ENCODE data around the gene MPHOSPH9.

The MPHOSPH9 gene

DNA sequence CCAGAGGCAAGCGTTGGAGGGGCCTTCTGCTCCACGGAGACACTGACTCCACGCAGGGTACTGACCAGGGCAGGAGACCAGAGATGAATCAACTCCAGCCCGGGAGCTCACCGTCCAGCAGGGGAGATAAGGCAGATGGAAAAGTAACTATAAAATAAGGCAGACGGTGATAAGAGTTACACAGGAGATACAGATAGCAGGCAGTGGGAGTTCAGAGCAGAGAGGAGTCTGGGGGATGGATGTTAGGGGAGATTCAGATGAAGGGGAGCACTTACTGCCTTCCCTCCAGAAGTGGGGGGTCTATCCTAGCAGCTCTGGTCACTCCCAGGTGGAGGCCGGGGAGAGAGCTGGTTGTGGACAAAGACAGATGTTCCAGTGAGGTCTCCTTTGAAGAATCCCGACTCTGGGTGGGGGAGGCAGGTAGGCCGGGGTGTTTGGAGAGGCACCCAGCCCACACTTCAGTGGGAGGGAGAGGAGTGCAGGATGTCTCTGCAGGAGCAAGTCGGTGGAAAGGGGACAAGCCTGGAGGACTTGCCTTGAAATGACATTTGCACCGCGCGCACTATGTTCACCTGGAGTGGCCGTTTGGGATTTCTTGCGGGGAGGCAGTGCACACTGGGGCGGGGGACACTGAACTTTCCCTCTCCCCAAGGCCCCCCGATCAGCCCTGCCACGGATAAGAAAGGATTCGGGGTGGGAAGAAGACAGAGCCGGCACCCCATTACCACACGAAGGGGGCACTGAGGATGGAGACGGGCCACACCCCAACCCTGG is 83.3 kb downstream of the MPHOSPH9 start:
- no peak for DNase-seq (ENCODE audit: low read depth)
- TF ChIP-seq, protein P1, sequence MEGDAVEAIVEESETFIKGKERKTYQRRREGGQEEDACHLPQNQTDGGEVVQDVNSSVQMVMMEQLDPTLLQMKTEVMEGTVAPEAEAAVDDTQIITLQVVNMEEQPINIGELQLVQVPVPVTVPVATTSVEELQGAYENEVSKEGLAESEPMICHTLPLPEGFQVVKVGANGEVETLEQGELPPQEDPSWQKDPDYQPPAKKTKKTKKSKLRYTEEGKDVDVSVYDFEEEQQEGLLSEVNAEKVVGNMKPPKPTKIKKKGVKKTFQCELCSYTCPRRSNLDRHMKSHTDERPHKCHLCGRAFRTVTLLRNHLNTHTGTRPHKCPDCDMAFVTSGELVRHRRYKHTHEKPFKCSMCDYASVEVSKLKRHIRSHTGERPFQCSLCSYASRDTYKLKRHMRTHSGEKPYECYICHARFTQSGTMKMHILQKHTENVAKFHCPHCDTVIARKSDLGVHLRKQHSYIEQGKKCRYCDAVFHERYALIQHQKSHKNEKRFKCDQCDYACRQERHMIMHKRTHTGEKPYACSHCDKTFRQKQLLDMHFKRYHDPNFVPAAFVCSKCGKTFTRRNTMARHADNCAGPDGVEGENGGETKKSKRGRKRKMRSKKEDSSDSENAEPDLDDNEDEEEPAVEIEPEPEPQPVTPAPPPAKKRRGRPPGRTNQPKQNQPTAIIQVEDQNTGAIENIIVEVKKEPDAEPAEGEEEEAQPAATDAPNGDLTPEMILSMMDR (IDR thresholded peaks at IDR 0.05; ENCODE audit: low read depth, low read length, missing control alignments), result no peak
- H3K4me3 ChIP-seq (ENCODE audit: low read depth, low read length), result peak overlapping the region; percentile 46

DNA sequence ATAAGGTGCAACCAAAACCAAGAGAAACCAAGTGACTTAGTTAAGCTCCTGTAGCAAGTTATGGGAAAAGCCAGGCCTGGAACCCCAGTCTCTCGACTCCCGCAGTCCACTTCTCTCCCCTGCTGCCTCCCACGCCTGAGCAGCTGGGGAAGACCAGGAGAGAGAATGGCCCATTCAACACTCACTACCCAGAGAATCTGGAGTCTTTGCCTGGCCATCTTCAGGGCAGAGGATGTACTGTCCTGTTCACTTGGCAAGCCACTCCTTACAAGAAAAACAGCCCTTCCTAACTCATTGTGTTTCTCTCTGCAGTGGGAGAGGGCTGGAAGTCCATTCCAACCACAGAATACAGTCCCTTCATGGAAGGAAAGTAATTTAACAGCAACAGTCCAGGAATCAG is 83.9 kb downstream of the MPHOSPH9 start:
- TF ChIP-seq, protein P1 (IDR thresholded peaks at IDR 0.05; ENCODE audit: low read depth, low read length, missing control alignments), result no peak
- H3K4me3 ChIP-seq (ENCODE audit: low read depth, low read length), result no peak overlapping the region
- no peak for DNase-seq (ENCODE audit: low read depth)

DNA sequence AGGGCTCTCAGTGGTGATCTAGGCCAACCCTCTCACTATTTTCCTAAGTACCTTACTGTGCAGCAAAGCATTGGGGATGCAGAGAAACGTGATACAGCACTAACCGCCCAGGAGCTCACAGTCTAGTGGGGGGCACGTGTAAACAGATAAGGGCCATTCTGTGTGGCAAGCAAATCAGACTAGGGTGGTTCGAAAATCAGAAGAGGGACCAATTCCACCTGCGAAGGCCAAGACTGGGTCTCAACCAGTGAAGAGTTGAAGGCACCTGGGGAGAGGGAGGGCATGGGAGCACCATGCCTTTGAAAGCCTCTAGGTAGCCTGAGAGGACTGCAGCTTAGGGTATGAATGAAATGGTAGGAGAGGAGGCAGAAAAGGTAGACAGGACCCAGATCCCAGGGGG is 84.3 kb downstream of the MPHOSPH9 start:
- DNase-seq (ENCODE audit: low read depth), result no peak
- H3K4me3 ChIP-seq (ENCODE audit: low read depth, low read length), result no peak overlapping the region
- TF ChIP-seq, protein P1 (IDR thresholded peaks at IDR 0.05; ENCODE audit: low read depth, low read length, missing control alignments), result no peak

DNA sequence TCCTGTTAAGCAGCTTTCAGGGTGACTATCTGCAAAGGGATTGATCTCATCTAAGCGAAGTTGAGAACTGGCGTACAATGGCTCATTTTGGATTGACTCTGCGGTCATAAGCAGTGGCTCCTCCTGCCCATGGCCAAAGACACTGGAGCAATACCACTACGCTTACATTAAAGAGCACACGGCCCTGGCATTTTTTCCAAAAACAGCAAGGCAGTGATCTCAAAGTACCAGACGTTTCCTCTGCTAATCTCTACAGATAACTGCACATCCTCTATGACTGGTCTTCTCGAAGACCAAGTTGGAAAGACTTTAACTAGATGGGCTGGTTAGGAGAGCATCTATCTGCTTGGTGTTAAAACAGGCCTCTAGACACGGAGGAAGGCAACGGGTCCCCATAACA is 84.7 kb downstream of the MPHOSPH9 start:
- no peak overlapping the region for H3K4me3 ChIP-seq (ENCODE audit: low read depth, low read length)
- TF ChIP-seq, protein P1 (IDR thresholded peaks at IDR 0.05; ENCODE audit: low read depth, low read length, missing control alignments), result no peak
- DNase-seq (ENCODE audit: low read depth), result no peak

DNA sequence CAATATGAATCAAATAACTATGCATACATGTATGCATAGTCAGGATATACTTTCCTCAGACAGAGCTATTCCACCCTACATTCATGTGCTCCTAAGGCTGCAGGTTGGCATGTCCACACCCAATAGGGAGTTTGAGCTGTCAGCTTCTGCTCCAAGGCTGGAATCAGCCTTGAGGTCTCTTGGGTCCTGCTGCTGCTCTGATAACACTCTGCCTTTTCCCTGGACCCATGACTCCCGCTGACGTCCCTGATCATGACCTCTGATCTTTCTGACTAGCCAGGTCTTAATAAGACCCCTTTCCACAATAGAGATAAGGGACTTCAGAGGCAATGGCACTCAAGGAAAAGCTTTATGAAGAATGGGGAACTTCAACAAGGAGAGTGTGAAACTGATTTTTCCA is 87.7 kb downstream of the MPHOSPH9 start:
- H3K4me3 ChIP-seq (ENCODE audit: low read depth, low read length), result no peak overlapping the region
- TF ChIP-seq, protein P1 (IDR thresholded peaks at IDR 0.05; ENCODE audit: low read depth, low read length, missing control alignments), result no peak
- no peak for DNase-seq (ENCODE audit: low read depth)

DNA sequence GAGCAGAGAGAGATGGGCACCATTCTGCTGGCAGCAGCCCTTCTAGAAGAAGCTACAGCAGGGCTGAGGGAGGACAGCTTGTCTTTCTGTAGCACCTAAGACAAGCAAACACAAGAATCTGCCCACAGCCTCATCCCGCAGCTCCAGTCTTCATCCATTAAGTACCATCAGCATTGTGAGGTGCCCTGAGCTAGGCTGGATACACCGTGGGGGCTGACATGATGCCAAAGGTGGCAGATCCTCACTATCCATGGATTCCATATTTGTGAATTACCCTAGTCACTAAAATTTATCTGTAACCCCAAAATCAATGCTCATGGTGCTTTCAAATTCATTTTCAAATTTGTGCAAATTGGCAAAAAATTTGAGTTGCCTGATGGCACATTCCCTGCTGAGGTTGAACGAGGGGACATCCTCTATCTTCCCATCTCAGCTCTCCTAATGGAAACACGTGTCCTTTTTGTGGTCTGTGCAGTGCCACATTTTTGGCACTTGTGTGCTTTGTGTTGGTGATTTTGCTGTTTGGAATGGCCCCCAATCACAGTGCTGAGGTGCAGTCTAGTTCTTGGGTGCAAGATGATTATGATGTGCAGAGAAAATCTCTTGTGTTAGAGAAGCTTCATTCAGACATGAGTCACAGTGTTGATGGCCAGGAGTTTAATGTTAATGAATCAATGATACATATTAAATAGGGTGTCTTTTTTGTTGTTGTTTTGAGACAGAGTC is 89.0 kb downstream of the MPHOSPH9 start:
- TF ChIP-seq, protein P1 (IDR thresholded peaks at IDR 0.05; ENCODE audit: low read depth, low read length, missing control alignments), result no peak
- DNase-seq (ENCODE audit: low read depth), result no peak
- H3K4me3 ChIP-seq (ENCODE audit: low read depth, low read length), result no peak overlapping the region

Data from GM12864 (cell line).